ENCODE measurements around the gene GAN.

Gene GAN

GRCh38 chr16:81358860-81359259 is 44.1 kb downstream of the GAN start:
- DNase-seq: no peak

- no peak for DNase-seq
Observed at GRCh38 chr16:81360135-81360534, 45.4 kb downstream of the GAN start.

- DNase-seq: no peak
Observed at GRCh38 chr16:81365731-81366130, 51.0 kb downstream of the GAN start.

GRCh38 chr16:81366316-81366932 is 51.7 kb downstream of the GAN start:
- DNase-seq: peak; percentile 51

- no peak for DNase-seq
Observed at GRCh38 chr16:81367821-81368220, 53.1 kb downstream of the GAN start.

- no peak for DNase-seq
Observed at GRCh38 chr16:81369888-81370504, 55.2 kb downstream of the GAN start.

GRCh38 chr16:81371106-81371505 is 56.3 kb downstream of the GAN start:
- no peak for DNase-seq

GRCh38 chr16:81374550-81374949 is 59.8 kb downstream of the GAN start:
- no peak for DNase-seq

- DNase-seq: no peak
Observed at GRCh38 chr16:81376880-81377279, 62.1 kb downstream of the GAN start.

GRCh38 chr16:81378049-81378448 is 63.3 kb downstream of the GAN start:
- no peak for DNase-seq

GRCh38 chr16:81380932-81381331 is 66.2 kb downstream of the GAN start:
- DNase-seq: no peak

GRCh38 chr16:81384006-81384405 is 69.2 kb downstream of the GAN start:
- DNase-seq: no peak

GRCh38 chr16:81385031-81385756 is 70.4 kb downstream of the GAN start:
- no peak for DNase-seq

- no peak for DNase-seq
Observed at GRCh38 chr16:81388357-81388756, 73.6 kb downstream of the GAN start.

- no peak for DNase-seq
Observed at GRCh38 chr16:81390840-81391239, 76.1 kb downstream of the GAN start.

GRCh38 chr16:81392011-81392410 is 77.2 kb downstream of the GAN start:
- DNase-seq: no peak

GRCh38 chr16:81394416-81394815 is 79.7 kb downstream of the GAN start:
- DNase-seq: no peak

GRCh38 chr16:81394966-81395655 is 80.3 kb downstream of the GAN start:
- no peak for DNase-seq

- no peak for DNase-seq
Observed at GRCh38 chr16:81397058-81397878, 82.5 kb downstream of the GAN start.

- peak; percentile 6 for DNase-seq
Observed at GRCh38 chr16:81397879-81398520, 83.2 kb downstream of the GAN start.

GRCh38 chr16:81399909-81400308 is 85.1 kb downstream of the GAN start:
- no peak for DNase-seq
